Activated CD4-positive, alpha-beta T cell treated with anti-CD3 and anti-CD28 coated beads, Interleukin-2, amount 50 U/mL, for 4 hours (primary cell): Measurements from ENCODE around the gene EPHB3.
"Not testable (repeated sequence)": the region's sequence is repeated elsewhere in the genome, so short reads cannot be mapped to it uniquely, and the experiment has no call there.

Experiments used
- DNase-seq, 2 experiments: peaks; one replicate each; pipeline ENCODE4 v3.0.0-alpha.2; 2020

Gene EPHB3

GRCh38 chr3:184601576-184602371, 40.2 kb downstream of the EPHB3 start:
- DNase-seq = no peak

GRCh38 chr3:184602372-184603150, 41.0 kb downstream of the EPHB3 start:
- DNase-seq = no peak

GRCh38 chr3:184603151-184604030, 41.8 kb downstream of the EPHB3 start:
- no peak for DNase-seq

DNA sequence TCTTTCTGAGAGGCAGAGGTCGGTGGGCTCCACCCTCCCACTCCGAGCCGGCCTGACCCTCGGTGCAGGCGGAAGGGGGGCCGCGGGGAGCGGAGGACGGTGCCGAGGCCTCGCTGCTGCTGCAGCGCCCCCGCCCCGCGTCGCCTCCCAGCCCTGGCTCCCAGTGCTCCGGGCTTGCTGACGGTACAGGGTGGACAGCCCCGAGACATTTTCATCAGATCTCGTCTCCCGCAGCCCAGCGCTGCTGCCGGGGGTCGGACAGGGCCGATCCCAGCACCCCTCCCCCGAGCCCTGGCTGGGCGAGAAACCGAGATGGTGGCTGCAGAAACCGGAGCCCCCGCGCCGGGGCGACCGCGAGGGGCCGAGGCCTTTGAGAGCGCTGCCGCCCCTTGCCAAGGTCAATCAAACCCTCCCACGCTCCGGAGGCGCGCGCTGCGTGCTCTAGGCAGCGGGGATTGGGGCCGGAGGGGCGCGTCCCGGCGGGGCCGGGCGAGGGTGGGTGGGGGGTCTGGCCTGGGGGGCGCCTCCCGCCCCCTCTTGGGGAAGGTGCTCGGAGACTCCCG, 42.5 kb downstream of the EPHB3 start:
- no peak for DNase-seq

DNA sequence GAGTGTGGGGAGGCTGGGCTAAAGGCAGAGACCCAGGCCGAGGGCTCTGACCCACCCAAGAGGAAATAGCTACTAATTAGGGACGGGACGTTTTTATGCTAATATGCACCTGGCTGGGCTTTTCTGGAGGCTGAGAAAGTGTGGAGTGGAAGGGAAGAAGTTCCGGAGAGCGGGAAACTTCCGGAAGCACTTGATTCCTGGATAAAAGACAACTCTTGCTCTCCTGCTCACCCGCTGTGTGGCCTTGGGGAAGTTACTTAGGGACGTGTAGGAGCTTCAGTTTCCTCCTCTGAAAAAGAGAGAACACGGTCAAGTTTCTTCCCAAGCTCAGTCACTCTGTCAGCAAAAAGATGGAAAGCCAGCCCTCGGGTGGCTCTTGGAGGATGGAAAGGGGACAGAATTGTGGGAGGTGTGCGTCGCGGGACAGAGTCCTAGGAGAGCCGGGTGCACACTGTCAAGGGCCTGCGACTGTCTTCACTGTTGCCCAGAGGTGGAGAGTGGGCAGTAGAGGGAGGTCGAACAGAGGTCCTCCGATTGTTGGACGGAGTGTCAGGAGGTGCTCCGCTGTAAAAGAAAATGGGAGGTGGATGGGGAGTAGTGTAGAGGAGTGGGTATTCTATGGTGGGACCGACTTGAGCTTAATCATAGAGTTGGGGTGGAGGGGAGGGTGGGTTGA, 43.2 kb downstream of the EPHB3 start:
- DNase-seq = no peak

- DNase-seq = no peak
Observed at GRCh38 chr3:184608209-184608608, 46.6 kb downstream of the EPHB3 start.

GRCh38 chr3:184609476-184610244, 48.1 kb downstream of the EPHB3 start:
- no peak for DNase-seq

- no peak for DNase-seq
Observed at GRCh38 chr3:184610245-184610871, 48.8 kb downstream of the EPHB3 start.

GRCh38 chr3:184611607-184612281, 50.2 kb downstream of the EPHB3 start:
- no peak for DNase-seq

GRCh38 chr3:184615396-184615795, 53.8 kb downstream of the EPHB3 start:
- DNase-seq = no peak

GRCh38 chr3:184616436-184616835, 54.9 kb downstream of the EPHB3 start:
- no peak for DNase-seq

- not testable (repeated sequence) for DNase-seq
Observed at GRCh38 chr3:184617306-184617705, 55.7 kb downstream of the EPHB3 start.

- no peak for DNase-seq
Observed at GRCh38 chr3:184618811-184619210, 57.2 kb downstream of the EPHB3 start.

DNA sequence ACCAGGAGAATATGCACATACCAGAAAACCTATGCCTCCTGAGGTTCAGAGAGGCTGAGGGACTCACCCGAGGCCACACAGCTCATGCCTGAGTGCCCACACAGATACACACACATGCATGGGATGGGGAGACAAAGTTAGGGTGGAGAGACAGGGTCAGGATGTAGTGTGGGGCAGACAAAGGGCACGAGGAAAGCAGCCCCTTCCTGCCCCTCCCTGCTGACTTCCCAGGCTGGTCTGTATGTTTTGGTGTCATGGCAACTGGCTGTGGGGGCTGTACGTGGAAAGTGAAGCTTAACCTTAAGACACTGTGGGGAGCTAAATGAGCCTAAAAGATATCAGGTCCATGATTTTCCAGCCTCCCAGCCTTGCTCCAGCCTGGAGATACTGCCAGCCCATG, 57.8 kb downstream of the EPHB3 start:
- no peak for DNase-seq

DNA sequence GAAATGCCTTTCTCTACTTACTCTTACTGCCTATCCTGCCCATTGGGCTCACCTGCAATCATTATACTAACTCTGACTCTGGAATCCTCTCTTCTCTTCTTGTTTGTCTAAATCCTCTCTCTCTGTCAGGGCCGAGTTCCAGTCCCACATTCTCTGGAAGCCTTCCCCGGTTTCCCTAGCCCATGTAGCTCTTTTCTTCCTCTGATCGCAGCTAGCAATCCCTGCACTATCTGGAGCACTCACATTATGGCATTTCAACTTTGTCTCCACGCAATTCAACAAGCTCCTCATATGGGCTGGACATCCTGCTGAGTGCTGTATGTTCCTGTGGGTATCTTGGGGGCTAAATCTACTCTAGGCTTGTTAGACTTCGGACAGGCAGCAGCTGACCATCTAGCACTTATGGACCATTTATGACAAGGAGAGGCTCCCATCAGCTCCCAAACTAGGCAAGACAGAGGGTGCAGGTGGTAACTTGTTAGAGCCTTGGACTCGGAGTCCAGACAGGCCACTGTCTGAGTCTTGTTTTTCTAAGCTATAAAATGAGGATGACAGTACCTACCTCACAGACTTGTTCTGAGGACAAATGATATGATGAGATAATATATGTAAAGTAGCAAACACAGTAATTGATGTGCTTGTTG, 58.3 kb downstream of the EPHB3 start:
- DNase-seq = no peak

DNA sequence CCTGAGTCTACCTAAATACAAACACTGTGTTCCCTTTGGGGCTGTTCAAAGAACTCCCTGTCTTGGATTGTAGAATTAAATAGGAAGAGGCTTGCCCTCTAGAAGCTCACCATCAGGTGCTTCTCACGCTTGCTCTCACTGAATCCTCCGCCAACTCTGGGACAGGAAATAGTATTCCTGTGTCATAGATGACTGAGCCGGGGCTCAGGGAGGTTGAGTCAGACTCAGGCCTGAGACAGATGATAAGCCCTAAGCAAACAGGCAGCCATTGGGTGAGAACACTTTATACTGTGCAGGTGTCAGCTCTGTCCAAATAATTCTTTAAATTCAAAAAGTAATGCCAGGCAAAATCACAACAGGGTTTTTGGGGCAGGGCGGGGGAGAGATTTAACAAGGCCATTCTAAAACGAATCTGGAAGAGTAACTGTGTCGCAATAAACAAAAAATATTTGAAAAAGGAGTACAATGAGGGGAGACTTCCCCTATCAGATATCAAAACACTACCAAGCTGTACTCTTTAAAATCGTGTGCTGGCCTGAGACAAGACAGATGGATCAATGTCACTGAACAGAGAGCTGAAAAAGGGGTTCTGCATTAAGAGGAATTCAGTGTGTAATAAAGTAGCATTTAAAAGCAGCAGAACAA, 59.0 kb downstream of the EPHB3 start:
- no peak for DNase-seq

DNA sequence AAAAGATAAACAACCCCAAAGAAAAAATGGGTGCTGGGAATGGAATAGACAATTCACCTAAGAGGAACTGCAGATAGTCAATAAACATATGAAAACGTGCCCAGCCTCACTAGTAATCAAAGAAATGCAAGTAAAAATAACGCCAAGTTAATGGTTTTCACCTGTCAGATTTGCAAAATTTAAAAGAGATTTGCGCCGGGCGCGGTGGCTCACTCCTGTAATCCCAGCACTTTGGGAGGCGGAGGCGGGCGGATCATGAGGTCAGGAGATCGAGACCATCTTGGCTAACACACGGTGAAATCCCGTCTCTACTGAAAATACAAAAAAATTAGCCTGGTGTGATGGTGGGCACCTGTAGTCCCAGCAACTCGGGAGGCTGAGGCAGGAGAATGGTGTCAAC, 60.6 kb downstream of the EPHB3 start:
- not testable (repeated sequence) for DNase-seq

- DNase-seq = no peak
Observed at GRCh38 chr3:184626923-184627322, 65.3 kb downstream of the EPHB3 start.

- no peak for DNase-seq
Observed at GRCh38 chr3:184629555-184630160, 68.1 kb downstream of the EPHB3 start.
